Measurements from ENCODE around the gene THSD4.

Gene THSD4

DNA sequence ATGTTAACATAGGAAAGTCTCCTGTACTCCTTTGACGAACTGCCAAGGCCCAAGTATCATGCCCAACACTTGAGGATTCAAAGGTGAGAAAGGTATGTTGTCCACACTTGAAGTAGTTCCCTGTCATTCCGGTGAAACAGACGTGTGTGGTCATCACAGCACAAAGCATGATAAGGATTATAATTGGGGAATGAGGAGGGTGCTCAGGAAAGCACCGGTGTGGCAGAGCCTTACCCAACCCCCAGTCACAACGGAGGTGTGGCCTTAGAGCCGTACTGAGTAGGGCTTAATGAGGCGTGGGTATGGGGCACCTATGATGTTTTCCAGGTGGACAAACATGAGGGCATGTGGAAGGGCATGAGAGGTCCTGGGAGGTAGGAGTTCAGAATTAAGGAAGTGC lies 492.1 kb downstream of the THSD4 start:
- TF ChIP-seq, protein P1, sequence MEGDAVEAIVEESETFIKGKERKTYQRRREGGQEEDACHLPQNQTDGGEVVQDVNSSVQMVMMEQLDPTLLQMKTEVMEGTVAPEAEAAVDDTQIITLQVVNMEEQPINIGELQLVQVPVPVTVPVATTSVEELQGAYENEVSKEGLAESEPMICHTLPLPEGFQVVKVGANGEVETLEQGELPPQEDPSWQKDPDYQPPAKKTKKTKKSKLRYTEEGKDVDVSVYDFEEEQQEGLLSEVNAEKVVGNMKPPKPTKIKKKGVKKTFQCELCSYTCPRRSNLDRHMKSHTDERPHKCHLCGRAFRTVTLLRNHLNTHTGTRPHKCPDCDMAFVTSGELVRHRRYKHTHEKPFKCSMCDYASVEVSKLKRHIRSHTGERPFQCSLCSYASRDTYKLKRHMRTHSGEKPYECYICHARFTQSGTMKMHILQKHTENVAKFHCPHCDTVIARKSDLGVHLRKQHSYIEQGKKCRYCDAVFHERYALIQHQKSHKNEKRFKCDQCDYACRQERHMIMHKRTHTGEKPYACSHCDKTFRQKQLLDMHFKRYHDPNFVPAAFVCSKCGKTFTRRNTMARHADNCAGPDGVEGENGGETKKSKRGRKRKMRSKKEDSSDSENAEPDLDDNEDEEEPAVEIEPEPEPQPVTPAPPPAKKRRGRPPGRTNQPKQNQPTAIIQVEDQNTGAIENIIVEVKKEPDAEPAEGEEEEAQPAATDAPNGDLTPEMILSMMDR (IDR thresholded peaks at IDR 0.05) = no peak
- Histone ChIP-seq H3K27ac (no peak overlapping the region), H3K4me3 (no peak overlapping the region)
- no peak for DNase-seq (ENCODE audit: low spot score)

DNA sequence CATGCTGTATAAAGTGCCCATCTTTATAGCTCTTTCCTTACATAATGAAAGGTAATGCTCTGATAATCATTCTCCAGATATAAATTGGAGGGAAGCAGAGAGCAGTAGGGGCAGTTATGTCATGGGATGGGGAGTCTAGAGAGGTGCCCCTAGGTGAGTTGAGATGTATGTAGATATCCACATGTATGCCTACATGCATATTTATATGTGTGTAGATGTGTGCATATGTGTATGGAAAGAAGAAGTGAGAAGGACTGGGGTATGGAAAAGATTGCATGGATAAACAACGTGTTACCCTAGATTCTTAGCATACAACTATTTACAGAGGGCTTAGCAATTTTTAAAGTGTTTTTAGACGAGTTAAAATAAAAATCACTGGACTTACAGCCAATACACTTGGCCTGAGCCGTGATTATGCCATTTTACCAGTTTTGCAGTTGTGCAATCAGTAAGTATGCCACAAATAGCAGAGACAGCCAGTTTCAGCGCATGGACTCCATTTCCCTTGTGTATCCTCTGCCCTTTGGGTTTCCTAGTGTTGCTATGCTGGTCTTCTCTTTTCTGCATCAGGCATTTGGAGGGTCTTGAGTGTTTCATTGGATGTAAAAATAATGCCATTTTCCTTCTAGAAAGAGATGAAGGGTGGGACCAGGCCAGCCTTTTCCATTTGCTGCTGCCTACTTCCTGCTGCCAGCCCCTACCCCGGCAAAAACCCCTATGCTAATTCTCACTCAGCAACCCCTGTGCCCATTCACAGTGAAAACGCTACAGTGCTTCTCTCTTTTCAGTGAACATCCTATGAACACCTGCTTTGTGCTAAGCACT lies 495.7 kb downstream of the THSD4 start:
- TF ChIP-seq, protein P1 (IDR thresholded peaks at IDR 0.05) = no peak
- H3K27ac ChIP-seq = no peak overlapping the region
- DNase-seq (ENCODE audit: low spot score) = no peak
- H3K4me3 ChIP-seq = no peak overlapping the region

DNA sequence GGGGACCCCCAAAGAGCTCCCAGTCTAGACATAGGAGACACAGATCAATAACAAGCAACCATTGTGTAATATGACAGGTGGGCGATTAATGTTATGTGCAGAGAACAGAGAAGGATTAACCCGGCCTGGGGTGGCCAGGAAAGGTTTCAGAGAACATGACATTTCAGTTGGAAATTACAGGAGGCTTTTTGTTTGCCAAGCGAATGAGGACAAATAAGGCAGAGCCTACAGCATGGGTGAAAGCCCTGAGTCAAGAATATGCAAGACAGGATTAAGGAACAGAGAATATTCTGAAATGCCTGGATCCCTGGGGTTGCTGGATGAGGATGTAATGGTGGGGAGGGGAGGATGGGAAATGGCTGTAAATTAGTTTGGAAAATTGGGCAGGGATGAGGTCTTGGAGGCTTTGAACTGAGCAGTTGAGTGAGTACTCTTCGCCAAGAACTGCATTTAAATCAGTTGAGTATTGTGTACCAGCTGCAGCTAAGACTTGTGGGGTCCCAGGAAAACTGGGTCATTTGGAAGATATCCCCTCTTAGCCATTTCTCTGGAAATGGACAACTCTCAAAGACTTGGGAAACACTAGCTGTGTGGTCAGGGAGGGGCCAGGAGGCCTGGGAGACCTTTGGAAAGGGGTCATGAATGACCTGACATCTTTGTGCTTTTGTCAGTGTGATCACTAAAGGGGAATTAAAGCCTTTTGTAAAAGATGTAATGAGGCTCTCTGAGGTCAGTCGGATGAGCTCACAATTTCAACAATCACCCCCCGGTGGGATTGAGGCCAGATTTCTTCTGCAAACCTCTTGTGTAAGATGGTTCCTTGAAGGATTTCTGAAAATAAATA lies 496.5 kb downstream of the THSD4 start:
- no peak overlapping the region for H3K27ac ChIP-seq
- TF ChIP-seq, protein P1 (IDR thresholded peaks at IDR 0.05) = no peak
- DNase-seq (ENCODE audit: low spot score) = no peak
- H3K4me3 ChIP-seq = no peak overlapping the region

DNA sequence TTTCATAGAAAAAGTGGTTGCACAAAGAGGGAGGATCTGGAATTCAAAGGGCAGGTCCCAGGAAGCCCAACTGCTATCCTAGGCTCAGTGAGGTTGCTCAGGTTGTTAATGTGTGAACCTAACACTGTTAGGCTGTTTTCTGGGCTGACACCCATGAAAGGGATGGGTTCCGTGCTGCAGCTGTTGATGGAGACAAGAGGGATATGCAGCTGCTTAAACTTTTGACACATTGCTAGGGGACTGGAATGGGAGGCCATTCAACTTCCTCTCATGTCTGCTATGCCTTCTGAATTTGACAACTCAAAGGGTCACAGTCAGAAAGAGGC lies 497.1 kb downstream of the THSD4 start:
- Histone ChIP-seq H3K27ac (no peak overlapping the region), H3K4me3 (no peak overlapping the region)
- no peak for DNase-seq (ENCODE audit: low spot score)
- TF ChIP-seq, protein P1 (IDR thresholded peaks at IDR 0.05) = no peak

DNA sequence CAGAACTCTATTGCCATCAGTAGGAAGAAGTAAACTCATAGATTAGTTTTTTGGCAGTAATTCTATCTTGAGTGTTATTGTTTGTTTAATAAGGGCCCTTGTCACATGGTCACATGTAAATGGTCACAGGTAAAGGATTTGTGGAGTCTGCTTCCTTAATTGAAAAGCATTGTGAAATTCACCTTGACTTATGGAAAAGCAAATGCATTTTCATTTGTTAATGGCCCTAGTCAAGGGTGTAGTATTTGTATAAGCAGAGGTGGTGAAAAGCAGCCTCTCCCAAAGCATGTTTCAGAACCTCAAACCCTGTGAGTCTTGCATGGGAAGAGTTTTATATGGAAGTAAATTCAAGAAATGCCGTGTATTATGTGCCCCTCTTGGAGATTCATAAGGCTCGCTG lies 497.6 kb downstream of the THSD4 start:
- H3K27ac ChIP-seq = no peak overlapping the region
- no peak for DNase-seq (ENCODE audit: low spot score)
- TF ChIP-seq, protein P1 (IDR thresholded peaks at IDR 0.05) = no peak
- no peak overlapping the region for H3K4me3 ChIP-seq

DNA sequence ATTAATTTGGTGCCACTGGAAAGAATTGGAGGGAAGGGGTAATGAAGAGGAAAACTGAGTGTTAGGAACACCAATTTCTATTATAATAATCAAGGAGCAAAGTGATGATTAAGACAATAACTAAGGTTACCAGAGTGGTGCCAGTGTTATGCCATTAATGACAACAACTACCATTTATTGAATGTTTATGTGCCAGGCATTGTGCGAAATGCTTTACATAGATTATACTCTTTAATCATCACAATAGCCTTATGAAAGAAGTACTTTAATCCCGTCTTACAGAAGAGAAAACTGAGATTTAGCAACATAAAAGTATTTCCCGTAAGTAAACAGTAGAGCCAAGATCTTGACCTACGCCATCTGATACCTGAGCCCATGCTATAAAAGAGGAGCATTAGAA lies 507.8 kb downstream of the THSD4 start:
- Histone ChIP-seq H3K4me3 (no peak overlapping the region), H3K27ac (no peak overlapping the region)
- TF ChIP-seq, protein P1 (IDR thresholded peaks at IDR 0.05) = no peak
- DNase-seq (ENCODE audit: low spot score) = no peak
